ENCODE measurements around the gene ID2. TPM values are rescaled to one million over a fixed set of nuclear protein-coding genes. Genes with fewer than 3 reads are reported as not detected.

ID2 gene
- total RNA-seq = 100 to 1,000 TPM; 143 to 391 (median 188) TPM

GRCh38 chr2:8681786-8682692 is at the start of gene ID2:
Gene ID2 (plus strand): TSS chr2:8682056. CDS start chr2:8682166, 110 bp downstream.
- Histone ChIP-seq H3K36me3 (no peaks in the 10 kb centered on the region), H3K9me3 (no peaks in the 10 kb centered on the region), H3K27me3 (no peaks in the 10 kb centered on the region), H3K4me3 (peak within 1 kb of the TSS; percentile 50 to 95 (median 62)), H3K27ac (peak within 1 kb of the TSS; percentile 84 to 100 (median 96)), H3K4me1 (peaks cover 0 to 11% (median 8%) of the 10 kb centered on the region in 4 donors)
- TF ChIP-seq CTCF (IDR thresholded peaks at IDR 0.05) = no peak
- peak; percentile 100 for TF ChIP-seq POLR2A (IDR thresholded peaks at IDR 0.05)
- peak; percentile 94 to 100 (median 99) for DNase-seq

GRCh38 chr2:8632755-8633154 is 49.1 kb upstream of the ID2 start:
- no peak for DNase-seq
- TF ChIP-seq CTCF (IDR thresholded peaks at IDR 0.05) (no peak), POLR2A (IDR thresholded peaks at IDR 0.05) (no peak)
- no peak overlapping the region for H3K4me3 ChIP-seq
- H3K9me3 ChIP-seq = no peaks in the 10 kb centered on the region
- H3K27me3 ChIP-seq = no peaks in the 10 kb centered on the region
- H3K36me3 ChIP-seq = no peaks in the 10 kb centered on the region
- H3K4me1 ChIP-seq = peaks cover 0 to 15% (median 2%) of the 10 kb centered on the region in 4 donors
- H3K27ac ChIP-seq = no peak overlapping the region

- H3K4me1 ChIP-seq = peaks cover 0 to 12% (median under 1%) of the 10 kb centered on the region in 4 donors
- TF ChIP-seq CTCF (IDR thresholded peaks at IDR 0.05) (no peak), POLR2A (IDR thresholded peaks at IDR 0.05) (no peak)
- H3K36me3 ChIP-seq = no peaks in the 10 kb centered on the region
- no peaks in the 10 kb centered on the region for H3K9me3 ChIP-seq
- H3K4me3 ChIP-seq = no peak overlapping the region
- DNase-seq = no peak
- H3K27ac ChIP-seq = no peak overlapping the region
- H3K27me3 ChIP-seq = no peaks in the 10 kb centered on the region
These were observed 48.6 kb upstream of the ID2 start for GRCh38 chr2:8633186-8633734.

GRCh38 chr2:8633735-8634313 is 48.0 kb upstream of the ID2 start:
- TF ChIP-seq POLR2A (IDR thresholded peaks at IDR 0.05) = no peak
- TF ChIP-seq CTCF (IDR thresholded peaks at IDR 0.05) = no peak
- Histone ChIP-seq H3K27me3 (no peaks in the 10 kb centered on the region), H3K27ac (peak overlapping the region in 1 of 4 donors; percentile 13), H3K4me3 (no peak overlapping the region), H3K4me1 (peaks cover 0 to 9% (median 0%) of the 10 kb centered on the region in 4 donors), H3K9me3 (no peaks in the 10 kb centered on the region), H3K36me3 (no peaks in the 10 kb centered on the region)
- peak in 1 of 3 donors; percentile 39 for DNase-seq

GRCh38 chr2:8634466-8635172 is 47.2 kb upstream of the ID2 start:
- Histone ChIP-seq H3K4me1 (peaks cover 0 to 9% (median 0%) of the 10 kb centered on the region in 4 donors), H3K9me3 (no peaks in the 10 kb centered on the region), H3K36me3 (no peaks in the 10 kb centered on the region), H3K27ac (no peak overlapping the region), H3K4me3 (no peak overlapping the region), H3K27me3 (no peaks in the 10 kb centered on the region)
- DNase-seq = peak in 1 of 3 donors; percentile 30
- TF ChIP-seq POLR2A (IDR thresholded peaks at IDR 0.05) = no peak
- no peak for TF ChIP-seq CTCF (IDR thresholded peaks at IDR 0.05)
